GM23338 (cell line): ENCODE measurements around the gene ALOX15B. TPM values are rescaled to one million over a fixed set of nuclear protein-coding genes. Genes with fewer than 3 reads are reported as not detected.
"Not testable (repeated sequence)": the region's sequence is repeated elsewhere in the genome, so short reads cannot be mapped to it uniquely, and the experiment has no call there.

Source experiments
- ATAC-seq: fragments of 200-7000 bp; cut with Tn5 transposase; 3 replicates; pipeline ENCODE4 v1.9.1; 2020
- DNase-seq: peaks from one replicate; pipeline ENCODE4 v3.0.0-alpha.2; 2015; ENCODE audit warnings: low spot score
- H2AFZ ChIP-seq: fragments of 200-600 bp; sonication (generic); 2 replicates; pipeline ENCODE4 v1.8.0; 2016; ENCODE audit warnings: antibody characterized with exemption, mild to moderate bottlenecking, moderate library complexity
- H3F3A ChIP-seq: fragments of 200-600 bp; sonication (generic); replicated peaks from 2 replicates; pipeline ENCODE4 v1.8.0; 2017; ENCODE audit warnings: antibody characterized with exemption, mixed run types, low read depth
- H3K27ac ChIP-seq: fragments of 200-600 bp; sonication (generic); 2 replicates; pipeline ENCODE4 v1.6.1; 2016; ENCODE audit warnings: low read depth
- H3K27me3 ChIP-seq: fragments of 200-600 bp; sonication (generic); 2 replicates; pipeline ENCODE4 v1.8.0; 2016; ENCODE audit warnings: mild to moderate bottlenecking, mixed run types, moderate library complexity; ENCODE audit not compliant: insufficient read depth
- H3K36me3 ChIP-seq: fragments of 200-600 bp; sonication (generic); 2 replicates; pipeline ENCODE4 v1.8.0; 2016; ENCODE audit warnings: mild to moderate bottlenecking; ENCODE audit not compliant: insufficient read depth
- H3K4me1 ChIP-seq: fragments of 200-600 bp; sonication (generic); 2 replicates; pipeline ENCODE4 v1.8.0; 2016; ENCODE audit warnings: mild to moderate bottlenecking, moderate library complexity; ENCODE audit not compliant: insufficient read depth
- H3K4me2 ChIP-seq: fragments of 200-600 bp; sonication (generic); 2 replicates; pipeline ENCODE4 v1.7.1; 2017; ENCODE audit warnings: mixed run types
- H3K4me3 ChIP-seq: fragments of 200-600 bp; sonication (generic); 2 replicates; pipeline ENCODE4 v1.6.1; 2016; ENCODE audit warnings: mixed run types
- H3K79me2 ChIP-seq: fragments of 200-600 bp; sonication (generic); replicated peaks from 2 replicates; pipeline ENCODE4 v1.8.0; 2017; ENCODE audit warnings: mild to moderate bottlenecking; ENCODE audit not compliant: insufficient read depth
- H3K9me2 ChIP-seq: fragments of 200-600 bp; sonication (generic); 2 replicates; pipeline ENCODE4 v1.8.0; 2017; ENCODE audit not compliant: insufficient read depth
- H4K20me1 ChIP-seq: fragments of 200-600 bp; sonication (generic); replicated peaks from 2 replicates; pipeline ENCODE4 v1.8.0; 2017; ENCODE audit warnings: mild to moderate bottlenecking; ENCODE audit not compliant: insufficient read depth
- H3K27ac Mint-ChIP-seq: 2 replicates; pipeline ENCODE4 v1.8.0; 2020; ENCODE audit warnings: inconsistent platforms, mild to moderate bottlenecking, moderate library complexity, mixed read lengths
- H3K27me3 Mint-ChIP-seq: 3 replicates; pipeline ENCODE4 v1.8.0; 2022; ENCODE audit warnings: low read depth, mild to moderate bottlenecking, moderate library complexity, mixed read lengths, inconsistent platforms; ENCODE audit not compliant: insufficient read depth, poor library complexity
- H3K36me3 Mint-ChIP-seq: 3 replicates; pipeline ENCODE4 v1.8.0; 2021; ENCODE audit warnings: low read depth, mild to moderate bottlenecking, inconsistent platforms, moderate library complexity, mixed read lengths
- H3K4me1 Mint-ChIP-seq: 3 replicates; pipeline ENCODE4 v1.8.0; 2020; ENCODE audit warnings: mild to moderate bottlenecking, inconsistent platforms, mixed read lengths
- H3K4me3 Mint-ChIP-seq: 3 replicates; pipeline ENCODE4 v1.8.0; 2021; ENCODE audit warnings: moderate library complexity, mild to moderate bottlenecking, inconsistent platforms, mixed read lengths
- H3K9me3 Mint-ChIP-seq: 3 replicates; pipeline ENCODE4 v1.8.0; 2020; ENCODE audit warnings: moderate library complexity, mild to moderate bottlenecking, inconsistent platforms, mixed read lengths
- CREB1 ChIP-seq: fragments of 250-450 bp; sonication (Bioruptor Pico); IDR thresholded peaks from 2 replicates; pipeline ENCODE4 v1.5.0; 2020; ENCODE audit warnings: low read depth, mild to moderate bottlenecking, moderate library complexity
- CTCF ChIP-seq, 2 experiments: fragments of 200-600 bp in 1 of 2; sonication (generic) in 1 of 2; conservative IDR thresholded peaks; 2 replicates each; pipeline versions ENCODE4 v1.5.1 to v1.6.1; 2016 to 2017; ENCODE audit warnings: antibody characterized with exemption in 2 of 2, low read depth in 2 of 2, mild to moderate bottlenecking in 2 of 2, moderate library complexity in 1 of 2
- EZH2 ChIP-seq: fragments of 200-600 bp; sonication (generic); IDR thresholded peaks from one replicate; pipeline ENCODE4 v1.8.0; 2017; ENCODE audit warnings: antibody characterized with exemption, mild to moderate bottlenecking, low read depth; ENCODE audit not compliant: unreplicated experiment
- EZH2phosphoT487 ChIP-seq: fragments of 200-600 bp; sonication (generic); IDR thresholded peaks from one replicate; pipeline ENCODE4 v1.8.1; 2018; ENCODE audit warnings: antibody characterized with exemption; ENCODE audit not compliant: unreplicated experiment
- JUNB ChIP-seq: IDR thresholded peaks from one replicate; pipeline ENCODE4 v1.6.1; 2016; ENCODE audit warnings: antibody characterized with exemption; ENCODE audit not compliant: unreplicated experiment
- NANOG ChIP-seq: IDR thresholded peaks from 2 replicates; pipeline ENCODE4 v1.6.1; 2016; ENCODE audit warnings: antibody characterized with exemption, borderline replicate concordance
- ZNF114 ChIP-seq: fragments of 250-450 bp; sonication (Bioruptor Pico); IDR thresholded peaks from 2 replicates; pipeline ENCODE4 v1.5.0; 2020; ENCODE audit warnings: mild to moderate bottlenecking, moderate library complexity
- ZNF331 ChIP-seq: fragments of 250-450 bp; sonication (Bioruptor Pico); IDR thresholded peaks from 2 replicates; pipeline ENCODE4 v1.5.0; 2020; ENCODE audit warnings: low read depth, mild to moderate bottlenecking, moderate library complexity
- polyA plus RNA-seq: library from polyadenylated mRNA; unstranded; fragments of >200 nt; fragmentation: Nextera tagmentation; extraction: Ambion mirVana; gene quantifications from 2 replicates; pipeline ENCODE4 v1.2.1, GENCODE V29; 2016
- total RNA-seq: library from RNA; depleted of rRNA; stranded (reverse); fragments of >200 nt; shearing (Covaris generic); gene quantifications from 2 replicates; pipeline ENCODE4 v1.2.3, GENCODE V29; 2014
- TF ChIP-seq, protein P1 (sequence below): IDR thresholded peaks from 2 replicates; pipeline ENCODE4 v1.6.1; 2016; ENCODE audit warnings: antibody characterized with exemption
- TF ChIP-seq, protein P2 (sequence below): fragments of 250-450 bp; sonication (Bioruptor Pico); IDR thresholded peaks from 2 replicates; pipeline ENCODE4 v1.5.0; 2020; ENCODE audit warnings: mild to moderate bottlenecking, moderate library complexity

ALOX15B gene
- total and polyA plus RNA-seq, 2 experiments from 2014 or later = 0.42 to 0.45 TPM

DNA sequence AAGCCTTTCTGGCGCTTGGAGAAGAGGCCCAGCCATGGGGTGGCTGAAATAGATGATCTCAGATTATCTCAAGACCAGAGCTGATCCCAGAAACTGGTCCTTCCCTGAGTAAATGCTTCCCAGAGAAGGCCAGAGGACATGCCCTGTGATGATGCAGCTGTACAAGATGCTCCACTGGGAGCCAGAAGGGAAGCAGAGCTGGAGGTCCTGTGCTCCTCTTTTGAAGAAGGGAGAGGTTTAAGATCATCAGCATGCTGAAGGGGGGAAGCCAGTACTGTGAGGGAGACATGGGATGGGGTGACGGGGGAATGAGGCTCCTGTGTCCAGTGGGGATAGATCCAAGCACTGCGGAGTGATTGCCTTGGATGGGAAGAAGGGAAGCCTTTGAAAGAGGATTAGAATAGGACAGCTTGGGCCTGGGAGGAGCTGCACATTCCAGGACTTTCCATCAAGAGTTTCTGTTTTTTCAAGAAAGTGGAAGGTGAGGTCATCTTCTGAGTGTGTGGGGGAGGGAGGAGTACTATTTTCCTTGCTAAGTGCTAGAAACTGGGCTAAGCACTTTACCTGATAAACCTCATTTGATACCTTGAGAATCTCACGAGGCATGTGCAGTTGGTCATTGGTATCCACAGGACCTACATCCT lies 16.4 kb upstream of the ALOX15B start (continued):
- TF ChIP-seq EZH2phosphoT487 = no peak

DNA sequence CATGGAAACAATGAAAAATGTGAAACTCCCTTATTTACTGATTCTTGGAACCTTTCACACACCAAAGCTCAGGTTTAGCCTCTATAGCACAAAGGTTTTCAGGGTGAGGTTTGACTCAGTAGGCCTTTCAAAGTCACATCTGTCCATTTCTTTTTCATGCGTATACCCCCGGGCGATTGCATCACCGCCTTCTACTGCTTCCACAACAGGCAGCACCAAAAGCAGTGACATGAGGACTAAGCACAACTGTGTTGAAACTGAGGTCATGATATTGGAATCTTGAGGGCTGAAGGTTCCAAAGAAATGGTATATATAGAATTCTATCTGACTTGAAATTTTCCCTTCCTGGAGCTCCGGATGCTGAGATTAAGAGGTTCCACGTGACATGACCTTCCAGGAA lies 14.7 kb upstream of the ALOX15B start:
- not testable (repeated sequence) for H3K4me2 ChIP-seq, H3K9me2 ChIP-seq, H3K4me3 Mint-ChIP-seq, DNase-seq, H3K4me1 Mint-ChIP-seq, H3K27ac ChIP-seq, ATAC-seq, H3F3A ChIP-seq, H3K27me3 ChIP-seq, H3K36me3 ChIP-seq, H4K20me1 ChIP-seq, H3K36me3 Mint-ChIP-seq, H3K4me3 ChIP-seq, H3K79me2 ChIP-seq, H3K9me3 Mint-ChIP-seq, H3K4me1 ChIP-seq, H3K27ac Mint-ChIP-seq
- peaks cover 13% of the 10 kb centered on the region for H3K27me3 Mint-ChIP-seq
- H2AFZ ChIP-seq = peak overlapping the region; percentile 81

DNA sequence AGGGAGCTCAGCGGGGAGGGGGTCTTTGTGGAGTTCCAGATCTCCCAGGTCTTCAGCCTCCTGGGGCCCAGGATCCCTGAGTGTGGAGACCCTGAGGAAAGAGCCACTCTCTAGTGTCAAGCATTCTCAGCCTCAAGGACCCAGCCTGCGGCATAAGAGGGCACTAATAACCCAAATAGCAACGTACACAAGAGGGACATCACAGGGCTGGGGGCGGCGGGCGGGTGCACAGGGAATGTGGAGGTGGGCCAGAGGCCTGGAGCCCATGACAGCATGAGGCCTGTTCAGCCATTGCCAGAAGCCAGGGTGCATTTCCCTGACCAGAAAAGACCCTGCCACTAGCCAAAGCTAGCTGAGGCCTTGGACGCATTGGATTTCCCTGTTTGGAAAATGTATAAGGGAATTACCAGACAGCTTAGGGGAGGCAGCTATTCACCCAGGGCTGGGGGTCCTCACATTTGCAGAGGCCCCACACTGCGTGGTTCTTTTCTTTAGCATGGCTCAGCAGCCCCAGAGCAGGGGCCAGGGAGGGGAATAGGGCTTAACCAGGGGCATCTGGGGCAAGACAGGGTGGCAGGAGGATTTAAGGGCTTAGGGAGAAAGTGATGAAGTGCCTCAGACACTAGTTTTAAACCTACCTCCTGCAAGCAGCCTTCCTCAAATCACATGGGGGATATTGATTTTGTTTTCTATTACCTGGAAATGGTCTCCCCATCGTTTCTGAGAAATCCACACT lies 13.5 kb upstream of the ALOX15B start:
- Histone ChIP-seq H3K27me3 (no peaks in the 10 kb centered on the region), H3K4me1 (no peaks in the 10 kb centered on the region), H3K4me3 (no peak overlapping the region), H3K79me2 (no peaks in the 10 kb centered on the region), H3F3A (no peaks in the 10 kb centered on the region), H2AFZ (no peak overlapping the region), H3K27ac (no peak overlapping the region), H3K4me2 (no peak overlapping the region), H4K20me1 (no peaks in the 10 kb centered on the region), H3K36me3 (no peaks in the 10 kb centered on the region), H3K9me2 (no peaks in the 10 kb centered on the region; the same call in 1 of the 2 replicates)
- Mint-ChIP-seq H3K27me3 (peaks cover 9% of the 10 kb centered on the region), H3K4me1 (peaks cover 5% of the 10 kb centered on the region; the same call in 2 of the 3 replicates), H3K36me3 (no peaks in the 10 kb centered on the region), H3K4me3 (no peak overlapping the region), H3K27ac (no peak overlapping the region), H3K9me3 (no peaks in the 10 kb centered on the region)
- ATAC-seq (no peak), DNase-seq (no peak)
- TF ChIP-seq EZH2phosphoT487 (no peak), CREB1 (CRISPR knock-in tag) (no peak), CTCF (conservative IDR thresholded peaks at IDR 0.05; ENCODE audit: low read depth in 2 of 2) (no peak), ZNF331 (no peak), JUNB (no peak), ZNF114 (CRISPR knock-in tag) (no peak), EZH2 (no peak), NANOG (no peak)
- TF ChIP-seq, protein P1, sequence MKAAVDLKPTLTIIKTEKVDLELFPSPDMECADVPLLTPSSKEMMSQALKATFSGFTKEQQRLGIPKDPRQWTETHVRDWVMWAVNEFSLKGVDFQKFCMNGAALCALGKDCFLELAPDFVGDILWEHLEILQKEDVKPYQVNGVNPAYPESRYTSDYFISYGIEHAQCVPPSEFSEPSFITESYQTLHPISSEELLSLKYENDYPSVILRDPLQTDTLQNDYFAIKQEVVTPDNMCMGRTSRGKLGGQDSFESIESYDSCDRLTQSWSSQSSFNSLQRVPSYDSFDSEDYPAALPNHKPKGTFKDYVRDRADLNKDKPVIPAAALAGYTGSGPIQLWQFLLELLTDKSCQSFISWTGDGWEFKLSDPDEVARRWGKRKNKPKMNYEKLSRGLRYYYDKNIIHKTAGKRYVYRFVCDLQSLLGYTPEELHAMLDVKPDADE = no peak
- TF ChIP-seq, protein P2, sequence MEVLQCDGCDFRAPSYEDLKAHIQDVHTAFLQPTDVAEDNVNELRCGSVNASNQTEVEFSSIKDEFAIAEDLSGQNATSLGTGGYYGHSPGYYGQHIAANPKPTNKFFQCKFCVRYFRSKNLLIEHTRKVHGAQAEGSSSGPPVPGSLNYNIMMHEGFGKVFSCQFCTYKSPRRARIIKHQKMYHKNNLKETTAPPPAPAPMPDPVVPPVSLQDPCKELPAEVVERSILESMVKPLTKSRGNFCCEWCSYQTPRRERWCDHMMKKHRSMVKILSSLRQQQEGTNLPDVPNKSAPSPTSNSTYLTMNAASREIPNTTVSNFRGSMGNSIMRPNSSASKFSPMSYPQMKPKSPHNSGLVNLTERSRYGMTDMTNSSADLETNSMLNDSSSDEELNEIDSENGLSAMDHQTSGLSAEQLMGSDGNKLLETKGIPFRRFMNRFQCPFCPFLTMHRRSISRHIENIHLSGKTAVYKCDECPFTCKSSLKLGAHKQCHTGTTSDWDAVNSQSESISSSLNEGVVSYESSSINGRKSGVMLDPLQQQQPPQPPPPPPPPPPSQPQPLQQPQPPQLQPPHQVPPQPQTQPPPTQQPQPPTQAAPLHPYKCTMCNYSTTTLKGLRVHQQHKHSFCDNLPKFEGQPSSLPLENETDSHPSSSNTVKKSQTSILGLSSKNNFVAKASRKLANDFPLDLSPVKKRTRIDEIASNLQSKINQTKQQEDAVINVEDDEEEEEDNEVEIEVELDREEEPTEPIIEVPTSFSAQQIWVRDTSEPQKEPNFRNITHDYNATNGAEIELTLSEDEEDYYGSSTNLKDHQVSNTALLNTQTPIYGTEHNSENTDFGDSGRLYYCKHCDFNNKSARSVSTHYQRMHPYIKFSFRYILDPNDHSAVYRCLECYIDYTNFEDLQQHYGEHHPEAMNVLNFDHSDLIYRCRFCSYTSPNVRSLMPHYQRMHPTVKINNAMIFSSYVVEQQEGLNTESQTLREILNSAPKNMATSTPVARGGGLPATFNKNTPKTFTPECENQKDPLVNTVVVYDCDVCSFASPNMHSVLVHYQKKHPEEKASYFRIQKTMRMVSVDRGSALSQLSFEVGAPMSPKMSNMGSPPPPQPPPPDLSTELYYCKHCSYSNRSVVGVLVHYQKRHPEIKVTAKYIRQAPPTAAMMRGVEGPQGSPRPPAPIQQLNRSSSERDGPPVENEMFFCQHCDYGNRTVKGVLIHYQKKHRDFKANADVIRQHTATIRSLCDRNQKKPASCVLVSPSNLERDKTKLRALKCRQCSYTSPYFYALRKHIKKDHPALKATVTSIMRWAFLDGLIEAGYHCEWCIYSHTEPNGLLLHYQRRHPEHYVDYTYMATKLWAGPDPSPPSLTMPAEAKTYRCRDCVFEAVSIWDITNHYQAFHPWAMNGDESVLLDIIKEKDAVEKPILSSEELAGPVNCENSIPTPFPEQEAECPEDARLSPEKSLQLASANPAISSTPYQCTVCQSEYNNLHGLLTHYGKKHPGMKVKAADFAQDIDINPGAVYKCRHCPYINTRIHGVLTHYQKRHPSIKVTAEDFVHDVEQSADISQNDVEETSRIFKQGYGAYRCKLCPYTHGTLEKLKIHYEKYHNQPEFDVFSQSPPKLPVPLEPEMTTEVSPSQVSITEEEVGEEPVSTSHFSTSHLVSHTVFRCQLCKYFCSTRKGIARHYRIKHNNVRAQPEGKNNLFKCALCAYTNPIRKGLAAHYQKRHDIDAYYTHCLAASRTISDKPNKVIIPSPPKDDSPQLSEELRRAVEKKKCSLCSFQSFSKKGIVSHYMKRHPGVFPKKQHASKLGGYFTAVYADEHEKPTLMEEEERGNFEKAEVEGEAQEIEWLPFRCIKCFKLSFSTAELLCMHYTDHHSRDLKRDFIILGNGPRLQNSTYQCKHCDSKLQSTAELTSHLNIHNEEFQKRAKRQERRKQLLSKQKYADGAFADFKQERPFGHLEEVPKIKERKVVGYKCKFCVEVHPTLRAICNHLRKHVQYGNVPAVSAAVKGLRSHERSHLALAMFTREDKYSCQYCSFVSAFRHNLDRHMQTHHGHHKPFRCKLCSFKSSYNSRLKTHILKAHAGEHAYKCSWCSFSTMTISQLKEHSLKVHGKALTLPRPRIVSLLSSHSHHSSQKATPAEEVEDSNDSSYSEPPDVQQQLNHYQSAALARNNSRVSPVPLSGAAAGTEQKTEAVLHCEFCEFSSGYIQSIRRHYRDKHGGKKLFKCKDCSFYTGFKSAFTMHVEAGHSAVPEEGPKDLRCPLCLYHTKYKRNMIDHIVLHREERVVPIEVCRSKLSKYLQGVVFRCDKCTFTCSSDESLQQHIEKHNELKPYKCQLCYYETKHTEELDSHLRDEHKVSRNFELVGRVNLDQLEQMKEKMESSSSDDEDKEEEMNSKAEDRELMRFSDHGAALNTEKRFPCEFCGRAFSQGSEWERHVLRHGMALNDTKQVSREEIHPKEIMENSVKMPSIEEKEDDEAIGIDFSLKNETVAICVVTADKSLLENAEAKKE (CRISPR knock-in tag) = no peak
